ENCODE data around the gene DCPS. TPM values are rescaled to one million over a fixed set of nuclear protein-coding genes. Genes with fewer than 3 reads are reported as not detected.
A peak's percentile ranks its signal among the peaks of the same experiment; 100 is the strongest.

Gene DCPS
- polyA plus RNA-seq, 1 of the 3 experiments (the other 2 are of a cell fraction), result 48.1 TPM

GRCh38 chr11:126391286-126391954 is 87.6 kb downstream of the DCPS start:
- CTCF ChIA-PET, result interaction anchor here (3.1 kb wide), 1 partner anchor 81 kb away, joined by 11 read pairs; no protein-coding TSS in a partner anchor
- Histone ChIP-seq H3K9me3 (no peaks in the 10 kb centered on the region), H3K4me1 (ENCODE audit: control insufficient read depth in 1 of 2, insufficient read depth in 2 of 2, low read depth in 1 of 2, low read length in 1 of 2) (peaks cover 0 to 56% of the 10 kb centered on the region in 2 experiments; a peak in 1 of 4 replicates), H3K36me3 (replicated peaks in 1 of 2; ENCODE audit: control insufficient read depth in 1 of 2, insufficient read depth in 2 of 2, low read length in 1 of 2) (no peaks in the 10 kb centered on the region), H2AFZ (ENCODE audit: low read depth) (no peak overlapping the region), H3K4me2 (no peak overlapping the region), H3K79me2 (ENCODE audit: insufficient read depth) (peaks cover 32% of the 10 kb centered on the region; the same call in 1 of the 2 replicates), H3K27me3 (ENCODE audit: insufficient read depth) (no peaks in the 10 kb centered on the region), H3F3A (replicated peaks; ENCODE audit: insufficient read depth) (no peaks in the 10 kb centered on the region), H3K9ac (no peak overlapping the region), H3K9me2 (no peaks in the 10 kb centered on the region), H4K20me1 (ENCODE audit: insufficient read depth) (no peaks in the 10 kb centered on the region), H3K27ac (ENCODE audit: low read depth in 2 of 2, low read length in 1 of 2) (no peak overlapping the region; a peak in 1 of 4 replicates), H3K4me3 (ENCODE audit: low read depth in 2 of 2, low read length in 1 of 2) (no peak overlapping the region)
- TF ChIP-seq RXRA (IDR thresholded peaks at IDR 0.05; ENCODE audit: borderline replicate concordance, low read depth) (no peak), YY1 (IDR thresholded peaks at IDR 0.05; ENCODE audit: low read depth) (no peak), FOXM1 (IDR thresholded peaks at IDR 0.05; ENCODE audit: low read depth) (no peak)
- TF ChIP-seq, protein P1, sequence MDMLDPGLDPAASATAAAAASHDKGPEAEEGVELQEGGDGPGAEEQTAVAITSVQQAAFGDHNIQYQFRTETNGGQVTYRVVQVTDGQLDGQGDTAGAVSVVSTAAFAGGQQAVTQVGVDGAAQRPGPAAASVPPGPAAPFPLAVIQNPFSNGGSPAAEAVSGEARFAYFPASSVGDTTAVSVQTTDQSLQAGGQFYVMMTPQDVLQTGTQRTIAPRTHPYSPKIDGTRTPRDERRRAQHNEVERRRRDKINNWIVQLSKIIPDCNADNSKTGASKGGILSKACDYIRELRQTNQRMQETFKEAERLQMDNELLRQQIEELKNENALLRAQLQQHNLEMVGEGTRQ (IDR thresholded peaks at IDR 0.05; ENCODE audit: borderline replicate concordance, low read depth, low read length), result no peak
- 88% methylated on average over 7 of the region's 7 CpGs for WGBS (ENCODE audit: low lambda C conversion rate)
- POLR2A ChIA-PET, result interaction anchor here (1.2 kb wide), 1 partner anchor 18 kb away, joined by 3 read pairs; no protein-coding TSS in a partner anchor
- no peak for DNase-seq

- 90% methylated on average over 5 of the region's 8 CpGs for WGBS (ENCODE audit: low lambda C conversion rate)
- Histone ChIP-seq H3K27me3 (ENCODE audit: insufficient read depth) (no peaks in the 10 kb centered on the region), H2AFZ (ENCODE audit: low read depth) (no peak overlapping the region), H3K9ac (no peak overlapping the region), H3K4me1 (ENCODE audit: control insufficient read depth in 1 of 2, insufficient read depth in 2 of 2, low read depth in 1 of 2, low read length in 1 of 2) (peaks cover 0 to 49% of the 10 kb centered on the region in 2 experiments; a peak in 1 of 4 replicates), H4K20me1 (ENCODE audit: insufficient read depth) (no peaks in the 10 kb centered on the region), H3K9me2 (no peaks in the 10 kb centered on the region), H3F3A (replicated peaks; ENCODE audit: insufficient read depth) (no peaks in the 10 kb centered on the region), H3K9me3 (no peaks in the 10 kb centered on the region), H3K4me2 (no peak overlapping the region), H3K79me2 (ENCODE audit: insufficient read depth) (peaks cover 31% of the 10 kb centered on the region; the same call in 1 of the 2 replicates), H3K27ac (ENCODE audit: low read depth in 2 of 2, low read length in 1 of 2) (peak overlapping the region in 1 of 2 experiments; percentile 39; a peak in 1 of 4 replicates), H3K36me3 (replicated peaks in 1 of 2; ENCODE audit: control insufficient read depth in 1 of 2, insufficient read depth in 2 of 2, low read length in 1 of 2) (no peaks in the 10 kb centered on the region), H3K4me3 (ENCODE audit: low read depth in 2 of 2, low read length in 1 of 2) (no peak overlapping the region)
- TF ChIP-seq RAD21 (IDR thresholded peaks at IDR 0.05; ENCODE audit: low read length) (peak; percentile 46), CHD2 (IDR thresholded peaks at IDR 0.05; ENCODE audit: low read length, partially characterized antibody) (no peak)
- TF ChIP-seq, protein P2, sequence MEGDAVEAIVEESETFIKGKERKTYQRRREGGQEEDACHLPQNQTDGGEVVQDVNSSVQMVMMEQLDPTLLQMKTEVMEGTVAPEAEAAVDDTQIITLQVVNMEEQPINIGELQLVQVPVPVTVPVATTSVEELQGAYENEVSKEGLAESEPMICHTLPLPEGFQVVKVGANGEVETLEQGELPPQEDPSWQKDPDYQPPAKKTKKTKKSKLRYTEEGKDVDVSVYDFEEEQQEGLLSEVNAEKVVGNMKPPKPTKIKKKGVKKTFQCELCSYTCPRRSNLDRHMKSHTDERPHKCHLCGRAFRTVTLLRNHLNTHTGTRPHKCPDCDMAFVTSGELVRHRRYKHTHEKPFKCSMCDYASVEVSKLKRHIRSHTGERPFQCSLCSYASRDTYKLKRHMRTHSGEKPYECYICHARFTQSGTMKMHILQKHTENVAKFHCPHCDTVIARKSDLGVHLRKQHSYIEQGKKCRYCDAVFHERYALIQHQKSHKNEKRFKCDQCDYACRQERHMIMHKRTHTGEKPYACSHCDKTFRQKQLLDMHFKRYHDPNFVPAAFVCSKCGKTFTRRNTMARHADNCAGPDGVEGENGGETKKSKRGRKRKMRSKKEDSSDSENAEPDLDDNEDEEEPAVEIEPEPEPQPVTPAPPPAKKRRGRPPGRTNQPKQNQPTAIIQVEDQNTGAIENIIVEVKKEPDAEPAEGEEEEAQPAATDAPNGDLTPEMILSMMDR (IDR thresholded peaks at IDR 0.05), result peak; percentile 26; the same call in 1 of the 2 replicates
- TF ChIP-seq, protein P3, sequence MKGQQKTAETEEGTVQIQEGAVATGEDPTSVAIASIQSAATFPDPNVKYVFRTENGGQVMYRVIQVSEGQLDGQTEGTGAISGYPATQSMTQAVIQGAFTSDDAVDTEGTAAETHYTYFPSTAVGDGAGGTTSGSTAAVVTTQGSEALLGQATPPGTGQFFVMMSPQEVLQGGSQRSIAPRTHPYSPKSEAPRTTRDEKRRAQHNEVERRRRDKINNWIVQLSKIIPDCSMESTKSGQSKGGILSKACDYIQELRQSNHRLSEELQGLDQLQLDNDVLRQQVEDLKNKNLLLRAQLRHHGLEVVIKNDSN (IDR thresholded peaks at IDR 0.05; ENCODE audit: borderline replicate concordance, low read depth), result peak; percentile 13; the same call in 1 of the 2 replicates
- ChIA-PET CTCF (interaction anchor here (1.0 to 3.1 kb wide), 3 partner anchors 9 to 88 kb away, joined by 3 to 11 read pairs (median 3); no protein-coding TSS in a partner anchor), POLR2A (interaction anchor here (0.9 to 1.2 kb wide), 2 partner anchors 19 to 46 kb away, joined by 3 read pairs; no protein-coding TSS in a partner anchor)
- no peak for DNase-seq
Observed at GRCh38 chr11:126391970-126392632, 88.2 kb downstream of the DCPS start.

All from SK-N-SH (cell line).